Mucosa of descending colon (tissue), 3 donors: ENCODE measurements around the gene DACH1. TPM values are rescaled to one million over a fixed set of nuclear protein-coding genes. Genes with fewer than 3 reads are reported as not detected.

Source experiments
- ATAC-seq: fragments of 200-7000 bp; cut with Tn5 transposase; one replicate; pipeline ENCODE4 v1.9.1; 2020; ENCODE audit warnings: mild to moderate bottlenecking, moderate library complexity
- DNase-seq, 3 donors: peaks; one replicate each; pipeline ENCODE4 v3.0.0-alpha.2; 2020
- H3K36me3 ChIP-seq: fragments of 200-600 bp; one replicate; pipeline ENCODE4 v1.8.0; 2021; ENCODE audit warnings: low read depth, mild to moderate bottlenecking
- H3K4me1 ChIP-seq: fragments of 200-600 bp; one replicate; pipeline ENCODE4 v1.8.0; 2021; ENCODE audit warnings: low read depth, mild to moderate bottlenecking
- H3K4me3 ChIP-seq: fragments of 200-600 bp; one replicate; pipeline ENCODE4 v1.8.0; 2021; ENCODE audit warnings: mild to moderate bottlenecking
- H3K9me3 ChIP-seq: fragments of 200-600 bp; one replicate; pipeline ENCODE4 v1.8.0; 2021; ENCODE audit warnings: mild to moderate bottlenecking
- intact Hi-C, 2 donors: fragments of 100-400 bp; cut with DNase I in 1 of 2; cut with micrococcal nuclease in 1 of 2; formaldehyde crosslinking; loops; one replicate each; pipeline versions ENCODE4 v1.11.0 to v1.11.1; 2022; cut with DNase I, micrococcal nuclease
- total RNA-seq, 3 donors: library from RNA; stranded (reverse); fragmentation: NEBNext Ultra II Directional in 2 of 3; extraction: Animal tissue kit (Norgen Biotek cat#: 25700) in 2 of 3; gene quantifications; one replicate each; pipeline versions ENCODE4 v1.2.1 to v1.2.4, GENCODE V29; 2021 to 2023
- TF ChIP-seq, protein P1 (sequence below): fragments of 200-600 bp; IDR thresholded peaks from one replicate; pipeline ENCODE4 v1.8.0; 2022; ENCODE audit warnings: antibody characterized with exemption, mild to moderate bottlenecking
- donor health status: DM: no; HTN: no; CAD: no; lungs with moderate emphysema.
- donor health status: DM: no; HTN: no; CAD: no.
- donor health status: DM: no; HTN: yes; CAD: no.

DACH1 gene
- total RNA-seq, 3 donors from 2014 or later = 3.2 to 6.5 (median 6.4) TPM

DNA sequence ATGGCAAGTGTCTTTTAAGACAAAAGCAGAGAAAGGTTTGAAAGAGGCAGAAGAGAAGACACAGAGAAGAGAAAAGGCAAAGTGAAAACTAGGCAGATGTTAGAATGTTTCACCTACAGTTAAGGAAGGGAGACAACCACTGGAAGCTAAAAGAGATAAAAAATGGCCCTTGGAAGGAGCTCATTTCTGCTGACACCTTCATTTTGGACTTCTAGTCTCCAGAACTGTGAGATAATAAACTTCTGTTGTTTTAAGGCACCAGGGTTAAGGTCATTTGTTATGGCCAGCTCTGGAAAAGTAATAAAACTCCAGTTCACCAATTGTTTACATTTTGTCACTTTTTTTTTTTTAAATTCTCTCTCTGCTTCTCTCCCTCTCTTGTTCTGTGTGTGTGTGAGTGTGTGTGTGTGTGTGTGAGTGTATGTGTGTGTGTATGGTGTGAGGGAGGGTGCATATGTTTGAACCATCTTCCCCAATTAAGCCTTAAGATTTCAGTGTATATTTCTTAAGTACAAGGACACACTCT, 374.6 kb downstream of the DACH1 start:
- no peaks in the 10 kb centered on the region for H3K36me3 ChIP-seq
- no peak overlapping the region for H3K4me3 ChIP-seq
- DNase-seq (no peak), ATAC-seq (no peak)
- TF ChIP-seq, protein P1, sequence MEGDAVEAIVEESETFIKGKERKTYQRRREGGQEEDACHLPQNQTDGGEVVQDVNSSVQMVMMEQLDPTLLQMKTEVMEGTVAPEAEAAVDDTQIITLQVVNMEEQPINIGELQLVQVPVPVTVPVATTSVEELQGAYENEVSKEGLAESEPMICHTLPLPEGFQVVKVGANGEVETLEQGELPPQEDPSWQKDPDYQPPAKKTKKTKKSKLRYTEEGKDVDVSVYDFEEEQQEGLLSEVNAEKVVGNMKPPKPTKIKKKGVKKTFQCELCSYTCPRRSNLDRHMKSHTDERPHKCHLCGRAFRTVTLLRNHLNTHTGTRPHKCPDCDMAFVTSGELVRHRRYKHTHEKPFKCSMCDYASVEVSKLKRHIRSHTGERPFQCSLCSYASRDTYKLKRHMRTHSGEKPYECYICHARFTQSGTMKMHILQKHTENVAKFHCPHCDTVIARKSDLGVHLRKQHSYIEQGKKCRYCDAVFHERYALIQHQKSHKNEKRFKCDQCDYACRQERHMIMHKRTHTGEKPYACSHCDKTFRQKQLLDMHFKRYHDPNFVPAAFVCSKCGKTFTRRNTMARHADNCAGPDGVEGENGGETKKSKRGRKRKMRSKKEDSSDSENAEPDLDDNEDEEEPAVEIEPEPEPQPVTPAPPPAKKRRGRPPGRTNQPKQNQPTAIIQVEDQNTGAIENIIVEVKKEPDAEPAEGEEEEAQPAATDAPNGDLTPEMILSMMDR = no peak
- no peaks in the 10 kb centered on the region for H3K9me3 ChIP-seq
- no peaks in the 10 kb centered on the region for H3K4me1 ChIP-seq
- intact Hi-C loops = no loop called here

DNA sequence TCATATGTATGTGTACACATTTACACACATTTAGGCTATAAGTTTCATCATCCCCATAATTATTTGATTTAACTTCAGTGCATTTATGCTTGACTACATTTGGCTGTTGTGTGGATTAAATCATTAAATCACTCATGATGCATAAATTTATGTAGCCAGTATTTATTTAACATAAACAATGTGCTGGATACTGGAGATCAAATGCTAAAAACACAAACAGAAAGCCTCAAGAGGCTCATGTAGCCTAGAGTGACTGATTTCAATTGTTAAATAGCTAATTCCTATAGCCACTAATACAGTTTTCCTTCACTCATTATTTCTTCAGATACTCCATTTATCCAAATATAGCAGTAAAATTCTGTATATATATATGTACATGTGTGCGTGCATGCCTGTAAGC, 376.0 kb downstream of the DACH1 start:
- TF ChIP-seq, protein P1 = no peak
- H3K36me3 ChIP-seq = no peaks in the 10 kb centered on the region
- intact Hi-C loops = no loop called here
- ATAC-seq (no peak), DNase-seq (no peak)
- no peak overlapping the region for H3K4me3 ChIP-seq
- no peaks in the 10 kb centered on the region for H3K9me3 ChIP-seq
- no peaks in the 10 kb centered on the region for H3K4me1 ChIP-seq

DNA sequence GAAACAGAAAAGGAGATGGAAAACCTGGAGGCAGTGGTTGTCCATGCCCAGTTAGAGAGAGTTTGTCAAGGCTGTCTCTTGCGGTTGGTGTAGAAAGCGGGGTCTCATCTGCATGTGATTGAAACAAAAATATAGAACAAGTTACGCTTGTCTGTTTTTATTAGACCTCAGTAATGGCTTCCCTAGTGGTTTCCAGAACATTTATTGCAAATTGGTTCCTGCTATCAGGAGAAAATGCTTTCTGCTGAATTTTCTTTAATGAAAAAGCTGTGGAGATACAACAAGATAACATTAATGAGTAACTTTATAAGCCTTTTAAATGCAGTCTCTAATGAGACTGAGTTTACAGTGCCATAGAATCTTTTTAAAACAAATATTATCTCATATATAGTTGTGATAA, 378.0 kb downstream of the DACH1 start:
- intact Hi-C loops = no loop called here
- ATAC-seq (no peak), DNase-seq (no peak)
- Histone ChIP-seq H3K36me3 (no peaks in the 10 kb centered on the region), H3K4me1 (no peaks in the 10 kb centered on the region), H3K4me3 (no peak overlapping the region), H3K9me3 (no peaks in the 10 kb centered on the region)
- TF ChIP-seq, protein P1 = no peak

DNA sequence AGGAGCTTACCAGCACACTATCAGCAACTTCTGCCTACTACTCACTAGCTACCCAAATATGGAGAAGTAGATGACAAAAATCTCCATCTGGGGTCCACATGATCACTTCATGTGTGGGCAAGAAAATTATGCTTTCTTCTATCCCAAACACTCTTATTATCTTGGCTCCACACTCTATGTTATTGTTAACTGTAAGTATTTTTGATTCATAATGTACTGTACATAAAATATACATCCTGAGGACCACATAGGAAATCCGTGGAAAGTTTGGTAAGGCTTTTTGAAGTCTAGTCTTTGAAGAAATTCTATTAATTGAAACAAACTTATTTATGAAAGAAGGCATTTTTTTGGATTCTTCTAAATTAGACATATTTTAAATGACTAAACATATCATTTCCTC, 378.8 kb downstream of the DACH1 start:
- TF ChIP-seq, protein P1 = no peak
- Histone ChIP-seq H3K36me3 (no peaks in the 10 kb centered on the region), H3K4me3 (no peak overlapping the region), H3K9me3 (no peaks in the 10 kb centered on the region), H3K4me1 (no peaks in the 10 kb centered on the region)
- ATAC-seq (no peak), DNase-seq (no peak)
- intact Hi-C loops = no loop called here

DNA sequence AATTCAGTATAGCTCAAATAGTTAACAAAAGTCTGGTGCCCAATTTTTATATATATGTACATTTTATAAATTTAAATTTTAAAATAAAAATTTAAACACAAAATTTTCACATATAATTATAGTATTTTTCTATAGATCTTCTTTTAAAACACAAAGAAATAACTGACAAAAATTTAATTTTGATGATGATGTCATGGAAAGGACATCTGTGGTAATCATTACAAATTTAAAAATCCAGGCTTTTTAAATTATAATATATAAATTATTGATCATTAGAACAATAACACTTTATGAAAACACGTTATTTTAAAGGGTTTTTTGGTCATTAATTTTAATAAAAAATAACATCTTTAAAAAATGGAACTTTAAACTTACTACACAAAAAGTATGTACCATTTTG, 381.1 kb downstream of the DACH1 start:
- H3K4me1 ChIP-seq = no peaks in the 10 kb centered on the region
- ATAC-seq (no peak), DNase-seq (no peak)
- no peaks in the 10 kb centered on the region for H3K36me3 ChIP-seq
- intact Hi-C loops = no loop called here
- no peaks in the 10 kb centered on the region for H3K9me3 ChIP-seq
- TF ChIP-seq, protein P1 = no peak
- no peak overlapping the region for H3K4me3 ChIP-seq

DNA sequence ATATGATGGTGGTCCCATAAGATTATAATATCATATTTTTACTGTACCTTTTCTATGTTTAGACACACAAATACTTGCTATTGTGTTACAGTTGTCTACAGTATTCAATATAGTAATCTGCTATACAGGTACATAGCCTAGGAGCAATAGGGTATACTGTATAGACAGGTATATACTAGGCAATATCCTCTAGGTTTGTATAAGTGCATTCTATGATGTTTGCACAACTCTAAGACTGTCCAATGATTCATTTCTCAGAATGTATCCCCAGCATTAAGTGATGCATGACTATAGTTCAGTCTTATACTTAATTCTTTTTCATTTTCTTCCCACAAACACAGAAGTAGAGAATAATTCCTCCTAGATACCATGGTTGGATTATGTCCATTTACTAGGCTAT, 383.3 kb downstream of the DACH1 start:
- no peaks in the 10 kb centered on the region for H3K9me3 ChIP-seq
- no peaks in the 10 kb centered on the region for H3K36me3 ChIP-seq
- H3K4me3 ChIP-seq = no peak overlapping the region
- intact Hi-C loops = no loop called here
- DNase-seq = no peak
- ATAC-seq = no peak
- TF ChIP-seq, protein P1 = no peak
- no peaks in the 10 kb centered on the region for H3K4me1 ChIP-seq
